Mucosa of rectum (tissue), 2 donors: ENCODE data around the gene ELMOD3.
"Not testable (repeated sequence)": the region's sequence is repeated elsewhere in the genome, so short reads cannot be mapped to it uniquely, and the experiment has no call there.

Experiments used
- H3K27ac ChIP-seq, 2 donors: one replicate each; pipeline ENCODE4 v1.7.0; 2013; ENCODE audit warnings: inconsistent platforms in 2 of 2, low read depth in 2 of 2, low read length in 2 of 2
- H3K27me3 ChIP-seq, 2 donors: one replicate each; pipeline ENCODE4 v1.7.0; 2013; ENCODE audit warnings: low read length in 2 of 2; ENCODE audit not compliant: control insufficient read depth in 2 of 2, insufficient read depth in 2 of 2
- H3K36me3 ChIP-seq, 2 donors: one replicate each; pipeline ENCODE4 v1.7.0; 2013; ENCODE audit warnings: low read length in 2 of 2; ENCODE audit not compliant: control insufficient read depth in 2 of 2, insufficient read depth in 2 of 2
- H3K4me1 ChIP-seq, 2 donors: one replicate each; pipeline ENCODE4 v1.7.0; 2013; ENCODE audit warnings: low read length in 2 of 2, mild to moderate bottlenecking in 1 of 2; ENCODE audit not compliant: control insufficient read depth in 2 of 2, insufficient read depth in 2 of 2
- H3K4me3 ChIP-seq, 2 donors: one replicate each; pipeline ENCODE4 v1.7.0; 2013; ENCODE audit warnings: low read length in 2 of 2
- H3K9ac ChIP-seq, 2 donors: one replicate each; pipeline ENCODE4 v1.7.0; 2013; ENCODE audit warnings: low read length in 2 of 2, low read depth in 1 of 2, mild to moderate bottlenecking in 1 of 2
- H3K9me3 ChIP-seq, 2 donors: one replicate each; pipeline ENCODE4 v1.7.0; 2013; ENCODE audit warnings: low read length in 2 of 2; ENCODE audit not compliant: control insufficient read depth in 2 of 2
- donor health status: healthy.
- donor health status: Normal muscosa, but diverticular disease.

The ELMOD3 gene

GRCh38 chr2:85368921-85369320 lies 14.4 kb downstream of the ELMOD3 start:
- peaks cover 0 to 6% of the 10 kb centered on the region in 2 donors for H3K36me3 ChIP-seq
- peaks cover 0 to 3% of the 10 kb centered on the region in 2 donors for H3K4me1 ChIP-seq
- H3K27ac ChIP-seq, result no peak overlapping the region
- no peaks in the 10 kb centered on the region for H3K9me3 ChIP-seq
- no peaks in the 10 kb centered on the region for H3K27me3 ChIP-seq
- no peak overlapping the region for H3K4me3 ChIP-seq
- no peak overlapping the region for H3K9ac ChIP-seq

GRCh38 chr2:85369500-85369899 lies 14.9 kb downstream of the ELMOD3 start:
- no peaks in the 10 kb centered on the region for H3K27me3 ChIP-seq
- H3K27ac ChIP-seq, result no peak overlapping the region
- H3K4me1 ChIP-seq, result peaks cover 0 to 3% of the 10 kb centered on the region in 2 donors
- H3K4me3 ChIP-seq, result no peak overlapping the region
- peaks cover 0 to 6% of the 10 kb centered on the region in 2 donors for H3K36me3 ChIP-seq
- peak overlapping the region in 1 of 2 donors; percentile 14 for H3K9ac ChIP-seq
- H3K9me3 ChIP-seq, result no peaks in the 10 kb centered on the region

GRCh38 chr2:85371045-85371444 lies 16.5 kb downstream of the ELMOD3 start:
- no peak overlapping the region for H3K27ac ChIP-seq
- H3K4me3 ChIP-seq, result no peak overlapping the region
- no peaks in the 10 kb centered on the region for H3K27me3 ChIP-seq
- no peak overlapping the region for H3K9ac ChIP-seq
- no peaks in the 10 kb centered on the region for H3K9me3 ChIP-seq
- H3K36me3 ChIP-seq, result peaks cover 0 to 11% of the 10 kb centered on the region in 2 donors
- H3K4me1 ChIP-seq, result peaks cover 0 to 3% of the 10 kb centered on the region in 2 donors

- Histone ChIP-seq H3K4me1 (no peaks in the 10 kb centered on the region), H3K9ac (no peak overlapping the region), H3K9me3 (no peaks in the 10 kb centered on the region), H3K27me3 (no peaks in the 10 kb centered on the region), H3K4me3 (no peak overlapping the region), H3K36me3 (peaks cover 15 to 27% of the 10 kb centered on the region in 2 donors), H3K27ac (no peak overlapping the region)
These were observed 21.9 kb downstream of the ELMOD3 start for GRCh38 chr2:85376291-85377065.

GRCh38 chr2:85377083-85377482 lies 22.5 kb downstream of the ELMOD3 start:
- no peaks in the 10 kb centered on the region for H3K4me1 ChIP-seq
- H3K4me3 ChIP-seq, result no peak overlapping the region
- no peak overlapping the region for H3K9ac ChIP-seq
- H3K9me3 ChIP-seq, result no peaks in the 10 kb centered on the region
- peaks cover 15 to 26% of the 10 kb centered on the region in 2 donors for H3K36me3 ChIP-seq
- no peak overlapping the region for H3K27ac ChIP-seq
- no peaks in the 10 kb centered on the region for H3K27me3 ChIP-seq

GRCh38 chr2:85378257-85378656 lies 23.7 kb downstream of the ELMOD3 start:
- Histone ChIP-seq H3K9ac (no peak overlapping the region), H3K4me1 (no peaks in the 10 kb centered on the region), H3K27ac (no peak overlapping the region), H3K9me3 (no peaks in the 10 kb centered on the region), H3K4me3 (no peak overlapping the region), H3K27me3 (no peaks in the 10 kb centered on the region), H3K36me3 (peaks cover 15 to 26% of the 10 kb centered on the region in 2 donors)

- H3K4me3 ChIP-seq, result no peak overlapping the region
- H3K9me3 ChIP-seq, result no peaks in the 10 kb centered on the region
- H3K27ac ChIP-seq, result no peak overlapping the region
- no peak overlapping the region for H3K9ac ChIP-seq
- peaks cover 18 to 33% of the 10 kb centered on the region in 2 donors for H3K36me3 ChIP-seq
- H3K4me1 ChIP-seq, result no peaks in the 10 kb centered on the region
- no peaks in the 10 kb centered on the region for H3K27me3 ChIP-seq
These were observed 25.5 kb downstream of the ELMOD3 start for GRCh38 chr2:85380048-85380447.

GRCh38 chr2:85383151-85383550 lies 28.6 kb downstream of the ELMOD3 start:
- peaks cover 14 to 24% of the 10 kb centered on the region in 2 donors for H3K36me3 ChIP-seq
- not testable (repeated sequence) for H3K9ac ChIP-seq, H3K27me3 ChIP-seq, H3K27ac ChIP-seq, H3K4me1 ChIP-seq, H3K9me3 ChIP-seq, H3K4me3 ChIP-seq

GRCh38 chr2:85383850-85384249 lies 29.3 kb downstream of the ELMOD3 start:
- H3K27ac ChIP-seq, result no peak overlapping the region
- H3K4me3 ChIP-seq, result no peak overlapping the region
- no peaks in the 10 kb centered on the region for H3K27me3 ChIP-seq
- no peaks in the 10 kb centered on the region for H3K4me1 ChIP-seq
- H3K9me3 ChIP-seq, result no peaks in the 10 kb centered on the region
- H3K9ac ChIP-seq, result no peak overlapping the region
- H3K36me3 ChIP-seq, result peaks cover 15 to 29% of the 10 kb centered on the region in 2 donors

- Histone ChIP-seq H3K36me3 (peaks cover 21 to 38% of the 10 kb centered on the region in 2 donors), H3K4me3 (no peak overlapping the region)
These were observed 31.2 kb downstream of the ELMOD3 start for GRCh38 chr2:85385746-85386145.

More at GRCh38 chr2:85385746-85386145, 31.2 kb downstream of the ELMOD3 start:
- Histone ChIP-seq H3K27me3 (no peaks in the 10 kb centered on the region), H3K9ac (no peak overlapping the region), H3K9me3 (no peaks in the 10 kb centered on the region), H3K4me1 (no peaks in the 10 kb centered on the region), H3K27ac (no peak overlapping the region)
